HG02571 (cell line): ENCODE measurements around the gene SLC51A.
"Not testable (repeated sequence)": the region's sequence is repeated elsewhere in the genome, so short reads cannot be mapped to it uniquely, and the experiment has no call there.

Experiments used
- ATAC-seq: cut with Tn5 transposase; IDR thresholded peaks from one replicate; pipeline ENCODE4 v1.9.1; 2021; ENCODE audit warnings: mild to moderate bottlenecking, moderate library complexity; ENCODE audit not compliant: unreplicated experiment

The SLC51A gene

DNA sequence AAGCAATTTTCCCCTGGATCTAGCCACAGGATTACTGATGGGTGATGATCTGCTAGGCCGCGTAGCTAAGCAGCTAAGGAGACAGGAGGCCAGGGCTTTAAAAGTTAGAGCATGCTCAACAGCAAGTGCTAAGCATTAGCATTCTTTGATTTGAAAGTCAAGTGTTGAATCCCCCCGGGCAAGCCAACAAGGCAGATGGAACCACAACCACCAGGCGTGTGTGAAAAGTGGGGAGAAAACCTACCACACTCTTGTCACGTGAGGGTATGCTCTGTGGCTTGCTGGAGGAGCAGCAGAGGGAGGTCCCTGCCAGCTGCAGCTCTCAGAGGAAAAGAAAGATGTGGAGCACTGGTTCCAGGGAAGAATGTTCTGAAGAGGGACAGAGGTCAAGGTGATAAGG is 20.9 kb downstream of the SLC51A start:
- no peak for ATAC-seq

DNA sequence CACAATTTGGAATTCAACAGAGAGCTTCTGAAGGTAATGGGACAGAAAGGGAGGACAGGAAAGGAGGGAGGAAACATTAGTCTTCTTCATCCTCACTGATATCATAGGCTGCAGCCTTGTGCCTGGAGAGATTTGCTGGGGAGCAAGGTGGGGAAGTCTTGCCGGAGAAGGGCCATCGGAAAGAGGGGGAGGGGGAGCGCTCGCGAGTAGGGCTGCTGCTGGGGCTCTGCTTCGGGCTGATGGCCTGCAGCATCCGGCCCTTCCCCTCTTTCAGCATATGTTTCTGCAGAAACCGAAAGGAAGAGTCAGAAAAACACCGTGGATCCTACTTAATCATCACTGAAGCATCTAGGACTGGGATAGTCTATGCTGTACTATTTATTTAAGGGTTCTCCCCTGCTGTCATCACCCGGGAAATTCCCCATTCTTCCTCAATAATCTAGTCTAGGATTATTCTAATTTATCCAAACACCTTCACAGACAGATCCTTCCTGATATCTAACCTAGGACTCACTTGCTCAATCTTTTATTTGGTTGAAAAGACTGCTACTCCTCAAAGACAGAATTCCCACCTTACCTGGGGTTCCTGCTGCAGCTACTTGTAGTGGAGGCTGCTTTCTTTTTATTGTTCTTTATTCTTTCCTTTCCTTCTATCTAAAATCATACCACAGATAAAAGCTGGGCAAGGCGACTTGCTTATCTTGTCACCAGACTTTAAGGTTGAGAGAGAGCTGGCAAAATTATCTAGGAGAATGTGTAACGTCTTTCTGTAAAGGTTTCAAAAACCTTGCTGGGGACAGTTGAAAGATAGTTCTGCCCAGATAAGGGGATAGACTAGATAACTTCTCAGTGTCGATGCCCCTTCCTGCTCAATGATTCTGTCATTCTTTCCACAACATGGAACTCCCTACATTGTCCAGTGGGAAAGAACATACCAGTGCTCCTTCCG is 22.6 kb downstream of the SLC51A start:
- ATAC-seq, result no peak

DNA sequence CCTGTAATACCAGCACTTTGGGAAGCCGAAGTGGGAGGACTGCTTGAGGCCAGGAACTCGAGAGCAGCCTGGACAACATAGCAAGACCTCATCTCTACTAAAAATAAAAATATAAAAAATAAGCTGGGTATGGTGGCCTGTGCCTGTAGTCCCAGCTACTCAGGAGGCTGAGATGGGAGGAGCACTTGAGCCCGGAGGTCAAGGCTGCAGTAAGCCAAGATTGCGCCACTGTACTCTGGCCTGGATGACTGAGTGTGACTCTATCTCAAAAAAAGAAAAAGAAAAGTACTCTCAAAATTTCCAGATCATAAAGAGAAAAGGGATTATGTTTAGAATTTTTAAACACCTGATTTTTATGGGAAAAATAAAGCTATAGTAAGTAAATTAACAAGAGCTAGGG is 24.1 kb downstream of the SLC51A start:
- ATAC-seq, result no peak

DNA sequence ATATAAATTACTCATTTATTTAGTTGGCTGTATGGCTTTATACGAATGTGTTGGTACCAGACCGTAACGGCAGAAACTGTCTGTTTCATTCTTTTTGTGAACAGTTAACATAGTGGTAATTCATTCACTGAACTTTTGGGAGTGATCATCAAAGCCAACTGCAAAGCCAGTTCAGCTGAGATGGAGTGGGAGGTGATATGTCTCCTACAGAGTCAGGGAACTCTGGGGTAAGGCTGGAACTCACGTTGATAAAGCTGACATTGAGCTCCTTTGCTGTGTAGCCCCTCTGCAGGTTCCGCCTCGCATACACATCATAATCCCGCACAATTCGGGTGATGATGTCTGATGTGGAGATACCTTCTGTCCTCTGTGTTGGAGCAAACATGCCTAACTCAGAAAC is 25.4 kb downstream of the SLC51A start:
- no peak for ATAC-seq

DNA sequence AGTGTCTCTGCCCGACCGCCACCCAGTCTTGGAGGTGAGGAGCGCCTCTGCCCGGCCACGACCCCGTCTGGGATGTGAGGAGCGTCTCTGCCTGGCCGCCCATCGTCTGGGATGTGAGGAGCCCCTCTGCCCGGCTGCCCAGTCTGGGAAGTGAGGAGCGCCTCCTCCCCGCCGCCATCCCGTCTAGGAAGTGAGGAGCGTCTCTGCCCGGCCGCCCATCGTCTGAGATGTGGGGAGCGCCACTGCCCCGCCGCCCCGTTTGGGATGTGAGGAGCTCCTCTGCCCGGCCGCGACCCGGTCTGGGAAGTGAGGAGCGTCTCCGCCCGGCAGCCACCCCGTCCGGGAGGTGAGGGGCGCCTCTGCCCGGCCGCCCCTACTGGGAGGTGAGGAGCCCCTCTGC is 27.8 kb downstream of the SLC51A start:
- ATAC-seq, result not testable (repeated sequence)

DNA sequence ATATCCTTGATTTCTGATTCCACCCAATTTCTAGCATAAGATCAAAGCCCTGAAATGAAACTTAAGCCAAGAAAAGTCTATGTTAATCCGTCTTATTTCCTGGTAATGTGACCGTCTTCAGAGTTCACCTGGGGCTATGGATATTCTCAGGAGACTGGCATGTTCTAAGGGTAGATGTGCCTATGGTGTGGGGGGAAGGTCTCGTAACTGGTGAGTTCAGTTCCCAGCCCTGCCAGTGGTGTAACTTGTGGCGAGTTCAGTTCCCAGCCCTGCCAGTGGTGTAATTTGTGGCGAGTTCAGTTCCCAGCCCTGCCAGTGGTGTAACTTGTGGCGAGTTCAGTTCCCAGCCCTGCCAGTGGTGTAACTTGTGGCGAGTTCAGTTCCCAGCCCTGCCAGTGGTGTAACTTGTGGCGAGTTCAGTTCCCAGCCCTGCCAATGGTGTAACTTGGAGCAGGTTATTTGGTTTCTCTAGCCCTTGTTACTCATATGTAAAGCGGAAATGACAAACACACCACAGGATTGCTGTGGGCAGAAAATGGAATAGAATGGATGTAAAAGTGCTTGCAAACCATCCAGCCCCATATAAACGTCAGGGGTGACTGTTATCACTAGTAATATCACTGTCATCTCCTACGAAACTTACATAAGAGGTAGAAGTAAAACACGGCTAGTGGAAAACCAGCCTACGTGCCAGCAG is 30.4 kb downstream of the SLC51A start:
- ATAC-seq, result no peak

DNA sequence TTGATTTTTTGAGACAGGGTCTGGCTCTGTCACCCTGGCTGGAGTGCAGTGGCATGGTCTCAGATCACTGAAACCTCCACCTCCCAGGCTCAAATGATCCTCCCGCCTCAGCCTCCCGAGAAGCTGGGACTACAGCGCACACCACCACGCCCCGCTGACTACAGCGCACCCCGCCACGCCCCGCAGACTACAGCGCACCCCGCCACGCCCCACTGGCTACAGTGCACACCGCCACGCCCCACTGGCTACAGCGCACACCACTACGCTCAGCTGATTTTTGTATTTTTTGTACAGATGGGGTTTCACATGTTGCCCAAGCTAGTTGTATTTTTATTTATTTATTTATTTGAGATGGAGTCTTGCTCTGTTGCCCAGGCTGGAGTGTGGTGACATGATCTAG is 35.6 kb downstream of the SLC51A start:
- ATAC-seq, result no peak

DNA sequence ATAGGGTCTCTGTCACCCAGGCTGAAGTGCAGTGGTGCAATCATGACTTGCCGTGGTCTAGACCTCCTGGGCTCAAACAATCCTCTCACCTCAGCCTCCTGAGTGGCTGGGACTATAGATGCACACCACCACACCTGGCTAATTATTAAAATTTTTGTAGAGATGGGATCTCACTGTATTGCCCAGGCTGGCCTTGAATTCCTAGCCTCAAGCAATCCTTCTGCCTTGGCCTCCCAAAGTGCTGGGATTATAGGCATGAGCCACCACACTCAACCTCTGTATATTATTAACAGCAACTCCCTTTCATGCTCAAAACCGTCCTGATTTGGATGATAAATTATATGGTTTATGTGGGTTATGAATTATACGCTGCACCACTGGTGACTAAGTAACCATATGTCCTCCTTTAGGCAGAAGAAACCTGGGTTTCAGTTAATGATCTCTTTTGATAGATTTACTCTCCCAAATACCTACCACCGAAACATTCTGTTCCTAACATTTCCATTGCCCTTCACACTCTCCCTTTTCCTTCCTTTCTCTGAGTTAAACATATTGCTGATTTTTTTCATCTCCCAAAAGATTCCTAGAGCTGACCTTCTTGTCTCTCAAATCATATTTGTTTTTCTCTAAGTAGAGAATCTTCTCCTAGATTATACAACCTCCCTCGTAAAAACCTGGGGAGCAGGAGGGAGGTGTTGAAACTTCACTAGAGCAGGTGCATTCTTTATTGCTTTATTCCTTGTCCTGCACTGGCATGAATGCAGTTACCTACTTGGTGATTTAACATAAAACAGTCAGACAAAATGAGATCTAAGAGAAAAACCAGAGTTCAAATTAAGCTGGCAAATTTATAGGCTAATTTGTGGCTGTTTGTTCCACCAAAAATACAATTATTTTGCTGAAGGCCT is 38.3 kb downstream of the SLC51A start:
- no peak for ATAC-seq

DNA sequence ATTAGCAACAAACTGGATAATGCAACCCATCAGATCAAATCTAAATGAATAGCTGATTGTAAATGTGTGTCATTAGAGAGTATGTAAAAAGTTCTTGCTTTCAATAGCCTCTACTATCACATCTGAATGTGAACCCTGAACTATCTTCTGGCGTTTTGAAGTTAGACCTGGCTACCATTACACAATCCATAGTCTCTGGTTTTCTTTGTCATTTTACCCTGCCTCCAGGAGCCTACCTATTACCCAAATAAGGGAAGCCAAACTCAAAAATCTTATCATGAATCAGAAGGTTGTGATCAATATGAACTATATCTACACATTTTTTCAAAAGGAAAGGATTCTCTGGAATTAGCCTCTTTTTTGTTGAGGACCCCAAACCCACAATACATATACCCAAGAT is 39.4 kb downstream of the SLC51A start:
- ATAC-seq, result no peak

DNA sequence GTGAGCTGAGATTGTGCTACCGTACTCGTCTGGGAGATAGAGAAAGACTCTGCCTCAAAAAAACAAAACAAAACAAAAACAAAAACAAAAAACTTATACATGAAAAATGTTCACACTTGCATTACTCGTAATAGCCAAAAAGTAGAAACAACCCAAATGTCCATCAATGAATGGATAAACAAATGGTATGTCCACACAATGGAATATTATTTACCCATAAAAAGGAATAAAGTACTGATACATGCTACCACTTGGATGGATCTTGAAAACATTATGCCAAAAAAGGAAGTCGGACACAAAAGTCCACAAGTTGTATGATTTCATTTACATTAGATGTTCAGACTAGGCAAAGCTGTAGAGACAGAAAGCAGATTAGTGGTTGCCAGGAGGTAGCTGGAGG is 44.5 kb downstream of the SLC51A start:
- ATAC-seq, result no peak

DNA sequence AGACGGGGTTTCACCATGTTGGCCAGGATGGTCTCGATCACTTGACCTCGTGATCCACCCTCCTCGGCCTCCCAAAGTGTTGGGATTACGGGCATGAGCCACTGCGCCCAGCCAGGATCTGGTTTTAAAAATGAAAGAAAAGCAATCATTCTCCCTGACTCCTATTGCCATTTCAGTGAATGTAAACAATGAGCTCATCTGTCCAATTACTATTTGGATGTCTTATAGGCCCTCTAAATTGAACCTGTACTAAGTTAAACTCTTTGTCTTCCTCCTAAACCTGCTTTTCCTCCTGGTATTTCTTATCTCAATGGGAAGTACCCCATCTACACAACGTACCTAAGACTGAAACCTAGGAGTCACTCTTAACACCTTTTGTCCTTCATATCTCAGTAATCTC is 47.5 kb downstream of the SLC51A start:
- no peak for ATAC-seq

DNA sequence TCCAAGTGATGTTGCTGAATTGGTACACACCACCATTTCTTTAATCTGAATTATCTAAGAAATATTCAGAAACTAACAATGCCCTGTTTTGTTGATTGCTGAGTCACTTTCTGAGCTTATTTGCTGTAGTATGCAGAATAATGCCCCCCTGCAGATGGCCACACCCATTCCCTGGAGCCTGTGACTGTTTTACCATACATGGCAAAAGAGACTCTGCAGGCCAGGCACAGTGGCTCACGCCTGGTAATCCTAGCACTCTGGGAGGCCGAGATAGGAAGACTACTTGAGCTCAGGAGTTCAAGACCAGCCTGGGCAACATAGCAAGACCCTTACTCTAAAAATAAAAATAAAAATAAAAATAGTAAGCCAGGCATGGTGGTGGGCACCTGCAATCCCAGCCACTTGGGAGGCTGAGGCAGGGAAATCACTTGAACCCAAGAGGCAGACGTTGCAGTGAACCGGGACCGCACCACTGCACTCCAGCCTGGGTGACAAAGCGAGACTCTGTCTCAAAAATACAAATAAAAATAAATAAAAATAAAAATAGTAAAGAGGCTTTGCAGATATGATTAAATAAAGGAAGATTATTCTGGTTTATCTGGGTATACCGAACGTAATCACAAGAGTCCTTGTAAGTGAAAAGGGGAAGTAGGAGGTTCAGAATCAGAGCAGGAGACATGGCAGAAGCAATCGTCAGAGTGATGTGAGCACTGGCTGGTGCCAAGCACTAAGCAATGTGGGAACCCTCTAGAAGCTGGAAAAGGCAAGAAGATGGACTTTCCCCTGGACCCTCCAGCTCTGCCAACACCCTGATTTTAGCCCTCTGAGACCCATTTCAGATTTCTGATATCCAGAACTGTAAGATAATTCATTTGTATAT is 52.2 kb downstream of the SLC51A start:
- ATAC-seq, result no peak

DNA sequence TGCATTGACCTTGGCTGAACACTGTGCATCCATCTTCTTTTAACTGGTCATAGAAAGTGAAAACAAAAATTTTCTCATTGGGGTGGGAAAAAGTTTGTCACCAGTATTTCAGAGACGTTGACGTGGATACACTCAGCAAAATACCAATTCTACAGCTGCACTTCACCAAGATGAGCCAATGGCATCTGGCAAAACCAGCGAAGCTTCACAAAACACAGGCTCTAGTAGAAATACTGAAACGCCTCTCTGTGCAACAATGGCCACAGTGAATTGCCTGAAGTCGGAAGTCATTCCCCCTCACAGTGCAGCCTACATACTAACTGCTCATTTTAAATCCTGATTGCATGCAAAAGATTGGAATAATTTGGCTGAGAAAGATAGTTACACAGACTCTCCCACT is 54.2 kb downstream of the SLC51A start:
- ATAC-seq, result no peak

DNA sequence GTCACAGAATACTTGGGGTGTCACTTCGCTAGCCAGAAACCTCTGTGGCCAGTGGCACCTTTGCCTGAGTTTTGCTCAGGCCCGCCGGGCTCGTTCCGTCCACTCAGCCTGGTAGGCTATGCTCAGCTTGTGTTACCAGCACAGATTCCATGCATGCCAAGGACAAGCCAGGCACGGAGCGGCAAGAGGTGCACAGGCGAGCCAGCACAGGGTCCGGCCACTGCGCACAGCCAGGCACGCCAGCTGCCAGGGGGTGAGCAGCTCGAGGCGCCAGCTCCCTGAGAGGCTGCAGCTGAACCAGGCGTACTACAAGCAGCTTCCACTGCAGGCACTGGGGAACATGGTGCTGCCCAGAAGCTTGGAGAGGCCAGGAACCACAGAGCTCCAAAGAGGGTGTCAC is 56.5 kb downstream of the SLC51A start:
- ATAC-seq, result no peak

DNA sequence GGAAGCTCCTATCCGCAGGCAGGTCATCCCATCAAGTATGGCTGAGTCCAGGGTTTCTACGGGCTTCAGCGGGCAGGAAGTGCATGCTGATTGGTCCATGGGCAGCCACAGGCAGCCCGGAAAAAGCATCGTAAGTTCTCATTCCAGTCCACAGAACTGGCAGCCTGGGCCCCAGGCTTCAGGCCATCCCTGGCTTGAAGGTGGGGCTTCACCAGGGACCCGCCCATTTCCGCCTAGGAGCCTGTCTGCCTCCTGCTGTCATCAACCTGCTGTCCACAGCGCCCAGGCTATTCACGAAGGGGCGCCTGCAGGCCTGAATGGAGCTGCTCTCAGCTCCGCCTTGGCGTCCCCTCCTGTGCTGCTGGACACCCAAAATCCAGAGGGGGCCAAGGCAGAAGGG is 57.3 kb downstream of the SLC51A start:
- no peak for ATAC-seq

DNA sequence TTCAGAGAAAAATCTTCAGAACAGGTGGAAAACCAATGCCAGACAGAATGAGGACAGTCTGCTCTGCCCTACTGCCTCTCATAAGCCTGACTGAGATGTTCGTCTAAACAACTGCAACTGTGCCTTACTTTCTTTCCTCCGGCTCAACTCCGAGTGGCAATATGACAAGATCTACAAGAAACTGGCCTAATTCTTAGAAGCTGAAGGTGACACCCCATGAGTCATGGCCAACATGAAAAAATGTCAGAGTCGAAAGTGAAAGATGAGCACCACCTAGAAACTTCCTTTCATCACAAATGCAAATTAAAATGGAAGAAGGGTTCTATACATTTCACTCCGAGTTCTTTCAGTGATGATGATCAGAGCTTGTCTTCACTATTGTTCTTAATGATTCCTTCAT is 58.3 kb downstream of the SLC51A start:
- peak; percentile 90 for ATAC-seq

DNA sequence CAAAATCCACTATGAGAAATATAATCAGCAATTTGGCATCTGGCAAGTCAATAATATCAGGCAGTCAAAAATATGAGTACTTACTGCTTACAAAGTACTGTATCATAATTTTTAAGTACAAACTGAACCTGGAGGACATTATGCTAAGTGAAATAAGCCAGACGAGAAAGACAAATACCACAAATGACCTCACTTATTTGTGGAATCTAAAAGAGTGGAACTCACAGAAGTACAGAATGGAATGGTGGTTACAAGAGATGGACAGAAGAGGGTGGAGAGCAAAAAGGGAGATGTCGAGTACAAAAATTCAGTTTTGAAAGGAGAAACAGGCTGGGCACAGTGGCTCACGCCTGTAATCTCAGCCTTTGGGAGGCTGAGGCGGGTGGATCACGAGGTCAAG is 58.8 kb downstream of the SLC51A start:
- no peak for ATAC-seq

DNA sequence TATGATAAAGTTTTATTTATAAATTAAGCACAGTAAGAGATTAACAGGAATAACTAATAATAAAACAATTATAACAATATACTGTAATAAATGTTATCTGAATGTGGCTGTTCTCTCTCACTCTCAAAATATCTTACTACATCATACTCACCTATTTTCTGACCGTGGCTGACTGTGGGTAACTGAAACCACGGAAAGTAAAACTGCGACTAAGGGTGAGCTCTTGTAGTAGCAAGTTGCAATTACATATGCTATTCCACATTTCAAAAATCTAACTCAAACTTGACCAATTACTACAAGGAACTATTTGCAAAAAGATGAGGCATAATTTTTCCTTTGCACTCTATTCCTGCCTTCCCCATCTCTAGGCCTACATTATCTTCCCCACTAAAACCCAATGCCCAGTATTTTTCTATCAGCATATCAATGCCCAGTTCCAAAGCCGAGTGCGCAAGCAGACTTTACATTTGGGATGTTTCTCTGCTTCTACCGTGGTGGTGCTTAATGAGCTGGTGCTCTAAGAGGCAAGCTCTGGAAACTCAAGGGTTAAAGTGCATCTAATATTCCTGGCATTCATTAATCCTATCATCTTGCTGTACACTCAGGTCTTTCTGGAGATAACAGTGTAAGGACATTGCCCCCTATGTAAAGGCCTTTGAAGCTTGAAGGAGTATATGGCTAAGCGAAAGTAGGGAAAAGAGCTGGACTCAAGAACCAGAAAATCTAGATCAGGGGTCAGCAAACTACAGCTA is 64.5 kb downstream of the SLC51A start:
- no peak for ATAC-seq

DNA sequence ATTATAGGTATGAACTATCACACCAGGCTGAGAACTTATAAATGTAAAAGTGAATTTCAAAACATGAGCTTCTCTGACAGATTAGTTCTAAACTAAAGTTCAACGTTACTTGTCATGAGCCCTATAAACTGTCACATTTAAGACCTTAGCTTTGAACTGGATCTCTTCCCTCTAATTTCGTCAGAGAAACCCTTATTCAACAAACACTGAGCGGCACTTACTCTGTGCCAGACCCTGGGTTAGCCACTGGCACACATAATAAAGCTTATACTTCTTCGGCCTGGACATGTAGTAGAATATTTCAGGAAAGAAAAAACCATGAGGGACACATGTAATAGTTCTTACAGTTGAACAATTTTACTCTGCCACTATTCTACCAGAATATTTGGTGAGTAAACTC is 65.6 kb downstream of the SLC51A start:
- ATAC-seq, result no peak
